GM12878 (cell line): ENCODE data around the gene DAAM2. TPM values are rescaled to one million over a fixed set of nuclear protein-coding genes. Genes with fewer than 3 reads are reported as not detected.

ENCODE experiments used
- ATAC-seq: fragments of 200-7000 bp; cut with Tn5 transposase; 3 replicates; pipeline ENCODE4 v1.9.1; 2020; ENCODE audit warnings: mild to moderate bottlenecking, moderate library complexity
- BruUV-seq: library from RNA; stranded (reverse); fragments of 400-500 nt; replicated peaks from 2 replicates; lab custom pipeline; 2021; lab: Mats Ljungman, UMichigan
- CTCF ChIA-PET: fragments of 300-600 bp; sonication (Branson Sonifier 250); formaldehyde crosslinking; extraction: SDS; loops from one replicate; lab custom pipeline; 2021; ENCODE audit warnings: inconsistent platforms; lab: Yijun Ruan, JAX
- POLR2A ChIA-PET: fragments of 350-600 bp; formaldehyde crosslinking; extraction: SDS; loops from one replicate; lab custom pipeline; 2021; ENCODE audit warnings: inconsistent platforms; lab: Charles Lee
- RAD21 ChIA-PET: fragments of 300-600 bp; sonication (Branson Sonifier 250); formaldehyde crosslinking; loops from one replicate; lab custom pipeline; 2023; ENCODE audit warnings: antibody characterized with exemption; ENCODE audit not compliant: unreplicated experiment; lab: Charles Lee
- SMC1A ChIA-PET: fragments of 300-600 bp; sonication (Branson Sonifier 250); formaldehyde crosslinking; loops from one replicate; lab custom pipeline; 2023; ENCODE audit not compliant: unreplicated experiment, uncharacterized antibody; lab: Charles Lee
- DNase-seq: peaks from one replicate; pipeline ENCODE4 v3.0.0-alpha.2; 2011; ENCODE audit warnings: low read depth, low spot score
- FAIRE-seq: peaks from 3 replicates; lab custom pipeline; 2011; peaks lifted over from hg19 to GRCh38; lab: Jason Lieb, UNC
- H2AFZ ChIP-seq: 2 replicates; pipeline ENCODE4 v1.6.0; 2011; ENCODE audit warnings: low read depth, low read length, control low read depth; ENCODE audit not compliant: control insufficient read depth
- H3K27ac ChIP-seq: 2 replicates; pipeline ENCODE4 v1.5.1; 2011; ENCODE audit warnings: control low read depth; ENCODE audit not compliant: control insufficient read depth, insufficient read depth
- H3K27me3 ChIP-seq, 2 experiments: replicated peaks in 1 of 2; 2 replicates each; pipeline versions ENCODE4 v1.6.0 to v1.6.1; 2011; ENCODE audit warnings: low read length in 1 of 2; ENCODE audit not compliant: control insufficient read depth in 2 of 2, insufficient read depth in 2 of 2
- H3K36me3 ChIP-seq, 2 experiments: 2 replicates each; pipeline ENCODE4 v1.5.1; 2011; ENCODE audit warnings: low read length in 1 of 2; ENCODE audit not compliant: control insufficient read depth in 2 of 2, insufficient read depth in 2 of 2
- H3K4me1 ChIP-seq: 2 replicates; pipeline ENCODE4 v1.6.1; 2011; ENCODE audit warnings: mild to moderate bottlenecking, low read length, moderate library complexity, mixed read lengths; ENCODE audit not compliant: control insufficient read depth, insufficient read depth
- H3K4me2 ChIP-seq: 2 replicates; pipeline ENCODE4 v1.6.0; 2011; ENCODE audit warnings: control low read depth; ENCODE audit not compliant: control insufficient read depth, insufficient read depth
- H3K4me3 ChIP-seq: fragments of 200-600 bp; sonication (generic); 2 replicates; pipeline ENCODE4 v1.5.1; 2016
- H3K79me2 ChIP-seq: 2 replicates; pipeline ENCODE4 v1.6.0; 2011; ENCODE audit warnings: low read length; ENCODE audit not compliant: control insufficient read depth, insufficient read depth
- H3K9ac ChIP-seq: 2 replicates; pipeline ENCODE4 v1.8.0; 2011; ENCODE audit warnings: low read length, control low read depth, mixed read lengths; ENCODE audit not compliant: control insufficient read depth, insufficient read depth
- H3K9me3 ChIP-seq: replicated peaks from 3 replicates; pipeline ENCODE4 v1.5.1; 2011; ENCODE audit warnings: mild to moderate bottlenecking, low read length; ENCODE audit not compliant: control insufficient read depth, insufficient read depth
- H4K20me1 ChIP-seq: 2 replicates; pipeline ENCODE4 v1.6.0; 2011; ENCODE audit not compliant: control insufficient read depth, insufficient read depth
- BACH1 ChIP-seq: fragments of 450-650 bp; IDR thresholded peaks from 2 replicates; pipeline ENCODE4 v1.6.1; 2017; ENCODE audit warnings: mild to moderate bottlenecking, borderline replicate concordance
- BCL3 ChIP-seq: IDR thresholded peaks from 2 replicates; pipeline ENCODE4 v1.6.1; 2011; ENCODE audit warnings: borderline replicate concordance, low read depth, mild to moderate bottlenecking, moderate library complexity, low read length; ENCODE audit not compliant: insufficient read depth, poor library complexity, severe bottlenecking
- BRCA1 ChIP-seq: IDR thresholded peaks from 2 replicates; pipeline ENCODE4 v1.6.1; 2011; ENCODE audit warnings: low read depth, low read length, improper control_type of control experiment
- CBX5 ChIP-seq: sonication (generic); IDR thresholded peaks from 2 replicates; pipeline ENCODE4 v1.6.1; 2016; ENCODE audit warnings: low read depth, moderate library complexity, mild to moderate bottlenecking, inconsistent platforms
- MEF2A ChIP-seq: IDR thresholded peaks from 2 replicates; pipeline ENCODE4 v1.6.1; 2011; ENCODE audit warnings: low read depth, mild to moderate bottlenecking, low read length, moderate library complexity; ENCODE audit not compliant: insufficient read depth
- MEF2B ChIP-seq: fragments of 450-650 bp; IDR thresholded peaks from 2 replicates; pipeline ENCODE4 v1.6.1; 2018; ENCODE audit warnings: mild to moderate bottlenecking, moderate library complexity; ENCODE audit not compliant: partially characterized antibody, poor library complexity, severe bottlenecking
- MTA3 ChIP-seq: IDR thresholded peaks from 2 replicates; pipeline ENCODE4 v1.6.1; 2012; ENCODE audit warnings: low read length, inconsistent platforms, borderline replicate concordance
- WGBS: methylation state at CpG from one replicate; pipeline ENCODE4 v1.1.6; 2016; ENCODE audit warnings: low lambda C conversion rate; ENCODE audit not compliant: insufficient replicate concordance, insufficient coverage; ENCODE audit errors: missing lambda C conversion rate; 5-methylcytosine and 5-hydroxymethylcytosine counted together
- in situ Hi-C: fragments of 300-500 bp; cut with MboI; formaldehyde crosslinking; loops from 9 replicates; pipeline ENCODE4 v1.14.3; 2018; ENCODE audit warnings: mixed read lengths
- intact Hi-C: fragments of 100-400 bp; cut with micrococcal nuclease; formaldehyde crosslinking; loops from one replicate; pipeline ENCODE4 v1.14.2; 2022; ENCODE audit not compliant: unreplicated experiment
- polyA plus RNA-seq, 11 experiments: library from polyadenylated mRNA; depleted of rRNA in 4 of 11; unstranded in 6 of 11; stranded (reverse) in 5 of 11; fragments of >200 nt; fragmentation: Nextera tagmentation in 4 of 11; fragmentation: Illumina TruSeq in 1 of 11; extraction: Ambion mirVana in 4 of 11; extraction: Trizol in 1 of 11; gene quantifications; 1 replicate in 1 of 11; 2 replicates in 10 of 11; pipeline versions ENCODE4 v1.2.1 to v1.2.3, GENCODE V29; 2011 to 2016; ENCODE audit warnings: inconsistent platforms in 2 of 11, missing spikeins in 2 of 11, low read depth in 1 of 11
- total RNA-seq, 4 experiments: library from RNA; depleted of rRNA in 3 of 4; stranded (reverse); fragments of >200 nt in 3 of 4; fragmentation: Illumina TruSeq in 1 of 4; extraction: Trizol in 1 of 4; gene quantifications; 2 replicates each; pipeline versions ENCODE4 v1.2.1 to v1.2.3, GENCODE V29; 2013 to 2021

Gene DAAM2
- total and polyA plus RNA-seq, 10 of the 15 experiments (the other 5 are each of a cell fraction or from before 2014, with no cell fraction given), result 0.05 to 0.22 TPM; not detected in 8

- WGBS, result 0% methylated on average over 3 of the region's 3 CpGs
- Histone ChIP-seq H2AFZ (no peak overlapping the region), H3K9ac (no peak overlapping the region), H3K36me3 (no peaks in the 10 kb centered on the region), H4K20me1 (no peaks in the 10 kb centered on the region), H3K27ac (no peak overlapping the region), H3K4me2 (no peak overlapping the region), H3K4me1 (no peaks in the 10 kb centered on the region), H3K79me2 (no peaks in the 10 kb centered on the region), H3K9me3 (no peaks in the 10 kb centered on the region), H3K27me3 (no peaks in the 10 kb centered on the region; a peak in 1 of 4 replicates), H3K4me3 (no peak overlapping the region)
- in situ Hi-C loops, result no loop called here
- TF ChIP-seq CBX5 (no peak), BACH1 (no peak), BRCA1 (no peak), MTA3 (no peak), MEF2A (no peak), BCL3 (no peak), MEF2B (no peak)
- ChIA-PET RAD21 (no interaction called here), SMC1A (interaction anchor here (1.8 kb wide), 1 partner anchor 11 kb away, joined by 4 read pairs; no protein-coding TSS in a partner anchor), POLR2A (no interaction called here), CTCF (interaction anchor here (1.0 to 11.7 kb wide), 2 partner anchors 13 to 514 kb away, joined by 3 to 98 read pairs; no protein-coding TSS in a partner anchor)
- no peak for FAIRE-seq
- intact Hi-C loops, result no loop called here
- ATAC-seq, result no peak
- no peak for DNase-seq
- BruUV-seq, result no TSS peak
These were observed 84.7 kb downstream of the DAAM2 start for GRCh38 chr6:39876826-39877225.
